ENCODE data around the gene ZNF823. TPM values are rescaled to one million over a fixed set of nuclear protein-coding genes. Genes with fewer than 3 reads are reported as not detected.

Gene ZNF823
- total RNA-seq, 2 experiments from 2014 or later = 6.5 TPM

DNA sequence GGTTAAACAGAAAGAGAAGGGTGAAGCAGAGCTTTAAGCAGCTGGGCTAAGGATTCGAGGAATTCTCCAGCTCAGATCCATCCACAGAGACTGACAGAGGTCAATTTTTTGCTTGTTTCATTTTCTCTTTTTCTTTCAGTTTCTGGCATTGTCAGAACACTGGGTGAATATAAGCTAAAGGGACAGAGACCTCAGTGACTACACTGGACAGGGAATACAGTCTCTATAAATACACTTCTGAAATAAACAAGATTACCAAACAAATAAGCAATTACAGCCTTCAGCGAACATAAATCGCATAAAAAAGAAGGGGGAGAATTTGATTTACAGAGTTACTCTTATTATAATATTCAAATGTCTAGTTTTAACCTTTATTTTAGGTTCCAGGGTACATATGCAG, 24.4 kb upstream of the ZNF823 start:
- POLR2A ChIA-PET = interaction anchor here (0.6 to 0.7 kb wide), 2 partner anchors 28 to 164 kb away, joined by 3 read pairs; no protein-coding TSS in a partner anchor
- Mint-ChIP-seq H3K4me3 (no peak overlapping the region), H3K36me3 (peaks cover 3% of the 10 kb centered on the region), H3K4me1 (peaks cover 11% of the 10 kb centered on the region), H3K27me3 (no peaks in the 10 kb centered on the region), H3K9me3 (peaks cover 23% of the 10 kb centered on the region), H3K27ac (no peak overlapping the region)
- ATAC-seq (ENCODE audit: low read depth) = no peak
- no peak for DNase-seq

DNA sequence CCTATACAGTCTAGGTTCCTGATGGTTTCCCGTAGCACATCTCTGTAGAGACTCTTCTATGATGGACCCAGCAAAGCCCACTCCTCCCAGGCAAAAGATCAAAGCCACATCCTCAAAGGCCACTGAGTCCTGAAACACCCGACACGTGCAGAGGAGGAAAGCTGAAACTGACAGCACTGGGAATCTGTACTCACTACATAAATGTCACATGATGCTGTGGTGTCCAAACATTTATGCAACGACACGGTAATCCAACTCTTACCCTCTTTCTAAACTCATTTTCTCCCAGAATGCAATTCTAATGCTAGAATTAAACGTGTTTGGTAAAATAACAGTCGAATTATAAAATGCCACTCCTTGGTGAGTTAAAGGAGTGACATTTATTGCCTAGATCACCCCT, 21.1 kb upstream of the ZNF823 start:
- ATAC-seq (ENCODE audit: low read depth) (no peak), DNase-seq (no peak)
- H3K27me3 Mint-ChIP-seq = no peaks in the 10 kb centered on the region
- POLR2A ChIA-PET = no interaction called here
- H3K27ac Mint-ChIP-seq = no peak overlapping the region
- H3K4me1 Mint-ChIP-seq = peaks cover 1% of the 10 kb centered on the region
- peaks cover 3% of the 10 kb centered on the region for H3K36me3 Mint-ChIP-seq
- H3K4me3 Mint-ChIP-seq = no peak overlapping the region
- H3K9me3 Mint-ChIP-seq = peaks cover 36% of the 10 kb centered on the region

DNA sequence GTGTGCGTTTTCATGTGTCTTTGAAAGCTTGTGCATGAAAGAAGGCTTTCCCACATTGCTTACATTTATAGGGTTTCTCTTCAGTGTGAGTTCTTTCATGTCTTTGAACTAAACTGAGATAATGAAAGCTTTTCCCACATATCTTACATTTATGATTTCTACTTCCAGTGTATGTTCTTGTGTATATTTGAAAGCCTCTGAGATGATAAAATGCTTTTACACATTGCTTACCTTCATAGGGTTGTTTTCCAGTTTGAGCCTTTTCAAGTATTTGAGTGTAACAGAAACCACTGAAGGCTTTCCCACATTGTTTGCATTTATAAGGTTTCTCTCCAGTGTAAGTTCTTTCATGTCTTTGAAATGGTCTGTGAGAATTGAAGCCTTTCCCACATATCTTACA, 18.2 kb upstream of the ZNF823 start:
- DNase-seq (no peak), ATAC-seq (ENCODE audit: low read depth) (no peak)
- peaks cover 31% of the 10 kb centered on the region for H3K9me3 Mint-ChIP-seq
- no peak overlapping the region for H3K27ac Mint-ChIP-seq
- peaks cover 4% of the 10 kb centered on the region for H3K36me3 Mint-ChIP-seq
- POLR2A ChIA-PET = no interaction called here
- no peak overlapping the region for H3K4me3 Mint-ChIP-seq
- peaks cover 11% of the 10 kb centered on the region for H3K27me3 Mint-ChIP-seq
- no peaks in the 10 kb centered on the region for H3K4me1 Mint-ChIP-seq

DNA sequence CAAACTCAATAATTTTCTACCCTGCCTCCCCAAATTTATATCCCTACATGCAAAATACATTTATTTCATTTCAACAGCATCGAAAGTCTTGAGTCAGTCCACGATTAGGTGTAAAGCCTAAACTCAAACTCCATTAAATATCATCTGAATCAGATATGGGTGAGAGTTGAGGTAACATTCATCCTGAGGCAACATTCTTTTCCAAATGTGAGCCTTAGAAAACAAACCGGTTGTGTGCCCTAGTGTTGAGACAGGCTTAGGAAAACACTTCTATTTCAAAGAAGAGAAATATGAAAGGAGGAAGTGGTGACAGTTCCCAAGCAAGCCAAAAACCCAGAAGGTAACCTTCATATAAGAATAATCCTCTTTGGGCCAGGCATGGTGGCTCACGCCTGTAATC, 15.9 kb upstream of the ZNF823 start:
- H3K4me1 Mint-ChIP-seq = no peaks in the 10 kb centered on the region
- DNase-seq (no peak), ATAC-seq (ENCODE audit: low read depth) (no peak)
- POLR2A ChIA-PET = no interaction called here
- H3K27me3 Mint-ChIP-seq = peaks cover 11% of the 10 kb centered on the region
- no peak overlapping the region for H3K27ac Mint-ChIP-seq
- H3K4me3 Mint-ChIP-seq = no peak overlapping the region
- H3K36me3 Mint-ChIP-seq = peaks cover 4% of the 10 kb centered on the region
- peaks cover 32% of the 10 kb centered on the region for H3K9me3 Mint-ChIP-seq

DNA sequence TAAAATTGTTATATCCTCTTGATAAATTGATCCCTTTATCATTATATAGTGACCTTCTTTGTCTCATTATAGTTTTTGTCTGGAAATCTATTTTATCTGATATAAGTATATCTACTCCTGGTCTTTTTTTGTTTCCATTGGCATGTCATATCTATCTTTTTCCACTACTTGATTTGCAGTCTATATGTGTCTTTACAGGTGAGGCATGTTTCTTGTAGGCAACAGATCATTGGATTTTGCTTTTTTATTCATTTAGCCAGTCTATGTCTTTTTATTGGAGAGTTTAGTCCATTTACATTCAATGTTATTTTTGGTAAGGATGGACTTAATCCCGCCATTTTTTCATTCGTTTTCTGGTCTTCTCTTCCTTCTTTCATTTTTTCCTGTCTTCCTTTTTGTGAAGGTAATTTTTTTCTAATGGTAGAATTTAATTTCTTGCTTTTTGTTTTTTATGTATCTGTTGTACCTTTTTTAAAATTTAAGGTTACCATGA, 13.5 kb upstream of the ZNF823 start:
- peaks cover 12% of the 10 kb centered on the region for H3K27me3 Mint-ChIP-seq
- peaks cover 36% of the 10 kb centered on the region for H3K9me3 Mint-ChIP-seq
- H3K36me3 Mint-ChIP-seq = peaks cover 6% of the 10 kb centered on the region
- DNase-seq = no peak
- POLR2A ChIA-PET = no interaction called here
- no peak for ATAC-seq (ENCODE audit: low read depth)
- no peaks in the 10 kb centered on the region for H3K4me1 Mint-ChIP-seq
- no peak overlapping the region for H3K4me3 Mint-ChIP-seq
- H3K27ac Mint-ChIP-seq = no peak overlapping the region

DNA sequence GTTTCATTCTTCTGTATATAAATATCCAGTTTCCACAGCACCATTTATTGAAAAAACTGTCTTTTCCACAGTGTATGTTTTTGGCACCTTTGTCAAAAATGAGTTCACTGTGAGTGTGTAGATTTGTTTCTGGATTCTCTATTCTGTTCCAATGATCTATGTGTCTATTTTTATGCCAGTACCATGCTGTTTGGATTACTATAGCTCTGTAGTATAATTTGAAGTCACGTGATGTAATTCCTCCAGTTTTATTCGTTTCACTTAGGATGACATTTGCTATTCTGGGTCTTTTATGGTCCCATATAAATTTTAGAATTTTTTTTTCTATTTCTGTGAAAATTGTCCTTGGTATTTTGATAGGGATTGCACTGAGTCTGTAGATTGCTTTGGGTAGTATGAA, 11.0 kb upstream of the ZNF823 start:
- peaks cover 6% of the 10 kb centered on the region for H3K36me3 Mint-ChIP-seq
- H3K4me3 Mint-ChIP-seq = no peak overlapping the region
- H3K9me3 Mint-ChIP-seq = peaks cover 23% of the 10 kb centered on the region
- no peak overlapping the region for H3K27ac Mint-ChIP-seq
- ATAC-seq (ENCODE audit: low read depth) = no peak
- POLR2A ChIA-PET = no interaction called here
- no peaks in the 10 kb centered on the region for H3K4me1 Mint-ChIP-seq
- H3K27me3 Mint-ChIP-seq = peaks cover 14% of the 10 kb centered on the region
- DNase-seq = no peak

DNA sequence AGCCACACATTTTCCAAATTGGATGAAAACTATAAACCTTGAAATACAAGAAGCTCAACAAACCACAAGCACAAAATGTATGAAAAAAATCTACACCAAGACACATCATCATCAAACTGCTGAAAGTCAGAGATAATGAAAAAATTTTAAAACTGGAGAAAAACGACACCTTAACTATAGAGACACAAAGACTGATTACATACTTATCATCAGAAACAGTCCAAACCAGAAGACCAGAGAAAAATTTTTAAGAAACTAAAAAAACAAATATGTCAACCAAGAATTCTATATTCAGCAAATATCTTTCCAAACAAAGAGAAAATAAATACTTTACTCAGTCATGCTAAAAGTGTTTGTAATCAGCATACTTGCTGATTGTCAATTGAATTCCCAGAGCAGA, 8.5 kb upstream of the ZNF823 start:
- ATAC-seq (ENCODE audit: low read depth) (no peak), DNase-seq (no peak)
- H3K9me3 Mint-ChIP-seq = peaks cover 22% of the 10 kb centered on the region
- no peak overlapping the region for H3K4me3 Mint-ChIP-seq
- no peak overlapping the region for H3K27ac Mint-ChIP-seq
- H3K27me3 Mint-ChIP-seq = peaks cover 6% of the 10 kb centered on the region
- H3K36me3 Mint-ChIP-seq = peaks cover 4% of the 10 kb centered on the region
- H3K4me1 Mint-ChIP-seq = no peaks in the 10 kb centered on the region
- POLR2A ChIA-PET = interaction anchor here (0.7 kb wide), 1 partner anchor 60 kb away, joined by 3 read pairs; no protein-coding TSS in a partner anchor

DNA sequence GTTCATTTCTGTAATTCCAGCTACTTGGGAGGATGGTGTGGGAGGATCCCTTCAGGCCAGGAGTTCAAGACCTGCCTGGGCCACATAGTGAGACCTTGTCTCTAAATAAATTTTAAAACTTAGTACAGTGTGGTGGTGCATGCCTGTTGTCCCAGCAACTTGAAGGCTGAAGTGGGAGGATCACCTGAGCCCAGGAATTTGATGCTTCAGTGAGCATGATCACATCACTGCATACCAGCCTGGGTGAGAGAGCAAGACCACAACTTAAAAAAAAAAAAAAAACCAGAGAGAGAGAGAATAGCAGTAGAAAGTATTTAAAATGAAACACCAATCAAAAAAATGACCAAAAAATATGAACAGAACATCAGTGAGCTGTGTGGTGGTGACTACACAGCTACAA, 7.1 kb upstream of the ZNF823 start:
- POLR2A ChIA-PET = no interaction called here
- Mint-ChIP-seq H3K4me1 (no peaks in the 10 kb centered on the region), H3K4me3 (no peak overlapping the region), H3K27ac (no peak overlapping the region), H3K9me3 (peaks cover 19% of the 10 kb centered on the region), H3K36me3 (peaks cover 4% of the 10 kb centered on the region), H3K27me3 (peaks cover 8% of the 10 kb centered on the region)
- no peak for DNase-seq
- no peak for ATAC-seq (ENCODE audit: low read depth)

DNA sequence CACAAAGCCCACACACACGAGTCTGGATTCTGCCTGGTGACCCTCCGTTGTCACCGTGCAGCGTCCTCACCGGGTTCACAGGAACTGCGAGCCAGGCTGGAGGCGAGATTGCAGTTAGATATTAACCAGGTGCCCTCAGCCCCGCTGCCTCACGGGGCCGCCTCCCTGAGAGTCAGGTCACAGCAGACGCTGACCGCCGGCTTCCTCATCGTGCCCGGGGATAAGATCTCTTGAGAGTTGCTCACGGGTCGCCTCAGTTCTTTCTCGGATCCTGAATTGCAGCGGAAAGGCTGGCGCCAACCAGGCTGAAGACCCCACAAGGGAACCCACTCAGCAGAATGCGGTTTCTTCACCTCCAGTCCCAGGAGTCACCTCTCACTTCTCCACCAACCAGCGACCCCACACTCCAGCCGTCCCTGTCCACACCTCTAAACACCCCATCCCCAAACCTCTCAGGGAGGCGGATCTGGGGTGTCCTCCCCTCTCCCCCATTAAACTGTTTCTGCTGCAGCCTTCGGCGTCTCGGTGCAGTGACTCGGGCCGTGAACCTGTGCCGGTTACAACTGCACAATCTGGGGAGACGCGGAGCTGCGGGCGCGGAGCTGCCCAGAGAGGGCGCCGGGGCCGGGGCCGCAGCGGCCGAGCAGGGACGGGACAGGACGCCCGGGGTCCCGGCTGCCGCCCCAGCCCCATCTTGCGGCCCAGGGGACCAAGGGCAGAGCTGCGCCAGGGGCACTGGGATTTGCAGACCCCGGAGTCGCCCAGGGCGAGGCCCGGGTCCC, 591 bp downstream of the ZNF823 start:
- Mint-ChIP-seq H3K27ac (peak overlapping the region; percentile 99), H3K27me3 (peaks cover 6% of the 10 kb centered on the region), H3K36me3 (peaks cover 21% of the 10 kb centered on the region), H3K9me3 (no peaks in the 10 kb centered on the region), H3K4me1 (peaks cover 21% of the 10 kb centered on the region), H3K4me3 (peak overlapping the region; percentile 99)
- ATAC-seq (ENCODE audit: low read depth) (peak; percentile 50), DNase-seq (peak; percentile 69)
- POLR2A ChIA-PET = interaction anchor here (0.5 to 1.5 kb wide), 4 partner anchors 75 to 1411 kb away, joined by 3 to 6 read pairs (median 4); partner anchors contain the start of gene ZNF440

DNA sequence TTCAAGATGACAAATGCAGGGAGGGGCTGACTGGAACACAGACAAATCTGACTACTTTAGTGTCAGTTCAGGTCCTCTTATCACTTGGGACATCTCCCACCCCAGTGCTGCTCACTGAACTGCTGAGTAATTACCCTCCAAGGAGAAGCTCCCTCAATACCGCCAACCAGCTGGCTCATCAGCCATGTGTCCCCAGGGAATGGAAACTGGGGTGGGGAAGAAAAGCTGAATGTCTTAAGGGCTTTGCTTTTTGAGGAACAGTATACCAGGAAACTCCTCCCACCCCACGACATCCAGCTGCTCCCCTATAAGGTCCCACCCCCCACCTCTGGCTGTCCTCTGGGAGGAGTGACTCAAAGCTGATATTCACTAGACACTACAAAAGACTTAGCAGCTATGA, 2.0 kb downstream of the ZNF823 start:
- Mint-ChIP-seq H3K4me1 (peaks cover 21% of the 10 kb centered on the region), H3K4me3 (peak overlapping the region; percentile 96), H3K9me3 (peaks cover 2% of the 10 kb centered on the region), H3K36me3 (peaks cover 25% of the 10 kb centered on the region), H3K27me3 (peaks cover 6% of the 10 kb centered on the region), H3K27ac (no peak overlapping the region)
- DNase-seq (no peak), ATAC-seq (ENCODE audit: low read depth) (no peak)
- POLR2A ChIA-PET = interaction anchor here (0.7 kb wide), 1 partner anchor 426 kb away, joined by 8 read pairs; no protein-coding TSS in a partner anchor

DNA sequence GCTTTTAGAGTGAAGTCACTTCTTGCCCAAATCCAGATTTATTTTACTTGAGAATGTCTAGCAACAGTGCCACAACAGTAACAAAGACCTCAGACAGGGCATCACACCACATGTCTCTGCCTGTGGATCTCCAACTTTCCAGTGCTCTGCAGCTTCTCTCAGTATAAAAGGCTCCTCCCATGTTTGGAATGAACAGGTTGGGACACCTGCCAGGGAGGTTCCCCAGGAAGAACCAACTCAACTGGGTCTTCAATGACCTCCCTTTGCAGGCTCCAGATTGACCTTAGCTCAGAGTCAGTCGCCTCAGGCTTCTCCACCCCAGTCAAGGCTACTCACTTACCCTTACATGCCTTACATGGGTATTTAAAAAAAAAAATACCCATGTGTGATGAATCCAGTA, 3.4 kb downstream of the ZNF823 start:
- H3K36me3 Mint-ChIP-seq = peaks cover 31% of the 10 kb centered on the region
- H3K4me3 Mint-ChIP-seq = no peak overlapping the region
- peaks cover 3% of the 10 kb centered on the region for H3K9me3 Mint-ChIP-seq
- no peak overlapping the region for H3K27ac Mint-ChIP-seq
- peaks cover 21% of the 10 kb centered on the region for H3K4me1 Mint-ChIP-seq
- no peaks in the 10 kb centered on the region for H3K27me3 Mint-ChIP-seq
- ATAC-seq (ENCODE audit: low read depth) = no peak
- no peak for DNase-seq
- POLR2A ChIA-PET = no interaction called here

DNA sequence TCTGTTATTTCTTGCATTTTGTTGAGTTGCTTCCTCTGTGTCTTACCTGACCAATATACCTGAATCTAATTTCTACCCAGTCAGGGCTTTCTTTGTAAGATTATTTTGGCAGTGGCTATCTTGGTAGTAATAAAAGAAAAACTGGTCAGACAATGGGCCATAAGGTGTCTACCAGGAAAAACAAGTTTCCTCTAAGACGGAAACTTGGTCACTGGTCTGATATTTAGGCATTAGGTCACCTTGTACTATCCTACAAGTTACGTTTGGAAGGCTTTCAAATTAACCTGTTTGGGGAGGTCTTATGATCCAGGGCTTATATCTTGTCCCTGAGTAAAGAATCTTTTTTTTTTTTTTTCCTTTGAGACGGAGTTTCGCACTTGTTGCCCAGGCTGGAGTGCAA, 9.2 kb downstream of the ZNF823 start:
- POLR2A ChIA-PET = no interaction called here
- H3K4me1 Mint-ChIP-seq = peaks cover 2% of the 10 kb centered on the region
- H3K27ac Mint-ChIP-seq = no peak overlapping the region
- H3K9me3 Mint-ChIP-seq = peaks cover 12% of the 10 kb centered on the region
- DNase-seq = no peak
- H3K36me3 Mint-ChIP-seq = peaks cover 59% of the 10 kb centered on the region
- H3K4me3 Mint-ChIP-seq = no peak overlapping the region
- ATAC-seq (ENCODE audit: low read depth) = no peak
- no peaks in the 10 kb centered on the region for H3K27me3 Mint-ChIP-seq

DNA sequence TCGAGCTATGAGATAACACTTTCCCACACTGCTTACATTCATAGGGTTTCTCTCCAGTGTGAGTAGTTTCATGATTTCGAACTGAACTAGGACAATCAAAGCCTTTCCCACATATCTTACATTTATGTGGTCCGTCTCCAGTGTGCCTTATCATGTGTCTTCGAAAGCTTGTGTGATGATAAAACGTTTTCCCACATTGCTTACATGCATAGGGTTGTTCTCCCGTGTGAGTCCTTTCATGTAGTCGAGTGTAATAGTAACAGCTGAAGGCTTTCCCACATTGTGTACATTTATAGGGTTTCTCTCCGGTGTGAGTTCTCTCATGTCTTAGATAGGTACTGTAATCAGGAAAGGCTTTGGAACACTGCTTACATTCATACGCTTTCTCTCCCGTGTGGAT, 16.3 kb downstream of the ZNF823 start:
- H3K4me3 Mint-ChIP-seq = no peak overlapping the region
- DNase-seq (no peak), ATAC-seq (ENCODE audit: low read depth) (no peak)
- peaks cover 68% of the 10 kb centered on the region for H3K36me3 Mint-ChIP-seq
- H3K4me1 Mint-ChIP-seq = no peaks in the 10 kb centered on the region
- no peak overlapping the region for H3K27ac Mint-ChIP-seq
- POLR2A ChIA-PET = no interaction called here
- H3K27me3 Mint-ChIP-seq = no peaks in the 10 kb centered on the region
- peaks cover 43% of the 10 kb centered on the region for H3K9me3 Mint-ChIP-seq

DNA sequence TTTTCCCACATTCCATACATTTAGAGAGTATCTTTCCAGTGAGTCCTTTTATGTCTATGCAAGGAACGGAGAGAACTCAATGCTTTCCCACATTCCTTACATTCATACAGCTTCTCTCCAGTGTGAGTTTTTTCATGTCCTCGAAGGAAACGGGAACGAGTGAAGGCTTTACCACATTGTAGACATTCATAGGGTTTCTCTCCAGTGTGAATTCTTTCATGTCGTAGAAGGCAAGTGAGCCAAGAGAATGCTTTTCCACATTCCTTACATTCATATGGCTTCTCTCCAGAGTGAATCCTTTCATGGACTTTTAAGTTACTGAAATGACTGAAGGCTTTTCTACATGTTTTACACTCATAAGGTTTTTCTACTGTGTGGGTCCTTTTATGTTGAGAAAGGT, 17.1 kb downstream of the ZNF823 start:
- Mint-ChIP-seq H3K9me3 (peaks cover 44% of the 10 kb centered on the region), H3K4me3 (no peak overlapping the region), H3K27ac (no peak overlapping the region), H3K27me3 (no peaks in the 10 kb centered on the region), H3K4me1 (no peaks in the 10 kb centered on the region), H3K36me3 (peaks cover 62% of the 10 kb centered on the region)
- POLR2A ChIA-PET = no interaction called here
- DNase-seq (no peak), ATAC-seq (ENCODE audit: low read depth) (no peak)
